Measurements from ENCODE around the gene CELSR1.

CELSR1 gene

DNA sequence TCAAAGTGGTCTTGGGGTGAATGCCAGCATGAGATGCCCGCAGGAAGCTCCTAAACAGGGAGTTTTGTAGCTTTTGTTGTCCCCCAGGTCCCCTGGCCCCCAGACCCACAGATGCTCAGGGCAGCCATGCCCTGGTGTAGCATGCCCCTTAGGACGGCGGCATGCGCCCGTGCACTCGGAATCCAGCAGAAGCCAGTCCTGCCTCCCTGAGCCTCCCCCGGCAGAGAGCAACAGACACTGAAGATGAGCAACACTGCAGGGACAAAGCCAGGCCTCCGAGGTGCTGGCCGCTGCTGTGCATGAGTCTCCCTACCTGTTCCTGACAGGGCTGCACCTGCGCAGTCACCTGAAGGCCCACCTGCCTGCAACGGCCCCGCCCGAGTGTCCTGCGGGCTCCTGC lies 142.8 kb downstream of the CELSR1 start:
- DNase-seq (ENCODE audit: low spot score) = no peak

DNA sequence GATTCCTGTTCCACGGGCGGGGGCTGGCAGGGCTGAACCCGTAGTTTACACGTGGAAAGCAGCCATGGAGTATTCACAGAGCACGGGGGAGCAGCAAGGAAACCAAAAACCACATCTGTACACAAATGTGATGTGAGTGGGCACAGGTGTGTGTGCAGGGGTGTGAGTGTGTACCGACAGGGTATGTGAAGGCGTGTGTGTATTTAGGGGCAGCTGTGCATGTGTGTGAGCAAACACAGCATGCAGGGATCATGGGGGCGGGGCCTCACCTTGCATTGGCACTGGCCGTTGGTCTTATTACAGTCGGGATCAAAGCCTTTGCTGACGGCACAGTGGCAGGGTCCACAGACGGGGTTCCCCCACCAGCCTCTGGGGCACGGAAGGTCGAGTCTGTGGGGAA lies 143.5 kb downstream of the CELSR1 start:
- no peak for DNase-seq (ENCODE audit: low spot score)

DNA sequence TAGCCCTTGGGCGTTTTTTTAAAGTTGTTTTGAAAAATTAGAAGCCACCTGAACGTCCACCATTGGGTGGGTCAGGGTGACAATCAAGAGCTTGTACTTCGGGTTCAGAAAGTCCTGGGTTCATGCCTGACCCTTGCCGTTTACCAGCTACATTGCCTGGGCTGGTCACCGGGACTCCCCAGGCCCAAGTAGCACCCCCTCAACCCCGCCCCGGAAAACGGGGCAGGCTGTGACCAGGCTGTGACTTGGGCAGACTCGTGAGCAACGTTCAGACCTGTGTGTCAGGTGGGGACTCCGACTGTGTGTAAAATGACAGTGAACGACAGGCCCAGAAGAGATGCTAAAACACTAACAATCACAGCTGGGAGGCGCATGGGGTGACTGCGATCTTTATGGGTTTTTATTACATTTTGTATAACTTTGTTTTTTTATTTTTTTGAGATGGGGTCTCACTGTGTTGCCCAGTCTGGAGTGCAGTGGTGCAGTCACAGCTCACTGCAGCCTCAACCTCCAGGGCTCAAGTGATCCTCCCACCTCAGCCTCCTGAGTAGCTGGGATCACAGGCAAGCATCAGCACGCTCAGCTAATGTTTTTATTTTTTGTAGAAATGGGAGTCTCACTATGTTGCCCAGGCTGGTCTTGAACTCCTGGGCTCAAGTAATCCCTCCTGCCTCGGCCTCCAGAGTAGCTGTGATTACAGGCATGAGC lies 145.1 kb downstream of the CELSR1 start:
- no peak for DNase-seq (ENCODE audit: low spot score)

DNA sequence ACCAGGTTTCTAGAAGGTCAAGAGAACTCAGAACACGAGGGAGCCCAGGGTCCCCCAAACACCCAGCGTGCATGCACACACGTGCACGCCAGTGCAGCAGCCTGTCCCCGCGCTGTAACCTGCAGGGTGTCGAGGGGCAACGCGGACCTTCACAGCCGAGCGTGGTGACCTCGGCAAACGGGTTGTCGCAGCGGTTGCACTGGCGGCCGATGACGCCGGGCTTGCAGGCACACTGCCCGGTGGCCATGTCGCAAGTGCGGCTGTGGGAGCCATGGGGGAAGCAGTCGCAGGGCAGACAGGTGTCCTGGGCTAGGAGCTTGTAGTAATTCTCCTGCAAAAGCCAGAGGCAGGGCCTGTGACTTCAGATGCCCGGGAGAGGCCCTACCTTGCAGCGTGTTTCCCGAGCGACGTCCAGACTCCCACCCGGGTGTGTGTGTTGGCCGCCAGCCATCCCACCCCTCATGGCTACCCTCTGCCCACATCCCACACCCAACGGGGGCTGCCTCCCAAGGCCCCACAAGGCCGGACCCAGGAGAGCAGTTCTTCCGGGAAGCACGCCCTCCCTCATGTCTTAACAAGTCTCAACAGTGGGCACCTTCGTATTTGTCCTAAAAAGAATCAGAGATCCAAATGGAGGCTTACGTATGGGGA lies 145.8 kb downstream of the CELSR1 start:
- no peak for DNase-seq (ENCODE audit: low spot score)

DNA sequence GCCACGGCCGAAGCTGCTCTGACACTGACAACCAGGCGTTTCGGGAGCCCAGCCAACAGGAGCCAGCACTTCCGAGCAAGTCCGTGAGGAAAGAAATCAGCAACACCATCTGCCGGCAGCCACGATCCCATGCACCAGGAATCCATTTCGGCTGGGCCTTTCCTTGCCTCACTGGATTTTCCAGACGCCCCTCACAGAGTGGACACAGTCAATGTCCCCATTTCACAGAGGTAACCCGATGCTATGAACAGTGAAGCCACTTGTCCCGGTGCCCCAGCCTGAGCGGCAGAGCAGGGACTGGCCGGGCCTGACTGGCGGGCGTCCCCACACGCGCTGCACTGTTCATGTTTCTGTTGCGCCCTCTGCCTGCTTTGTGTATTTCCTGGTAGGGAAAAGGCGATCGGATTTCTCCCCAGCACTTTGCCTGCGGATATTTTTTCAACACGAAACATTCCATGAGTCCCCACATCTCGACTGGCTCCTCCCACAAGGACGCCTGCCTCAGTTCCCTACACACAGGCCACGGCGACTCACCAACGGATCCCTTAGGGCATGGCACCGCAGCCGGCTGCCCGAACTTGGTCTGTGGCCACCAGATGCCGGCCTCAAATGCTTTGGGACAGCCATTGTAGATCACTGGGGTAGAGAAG lies 146.6 kb downstream of the CELSR1 start:
- no peak for DNase-seq (ENCODE audit: low spot score)

DNA sequence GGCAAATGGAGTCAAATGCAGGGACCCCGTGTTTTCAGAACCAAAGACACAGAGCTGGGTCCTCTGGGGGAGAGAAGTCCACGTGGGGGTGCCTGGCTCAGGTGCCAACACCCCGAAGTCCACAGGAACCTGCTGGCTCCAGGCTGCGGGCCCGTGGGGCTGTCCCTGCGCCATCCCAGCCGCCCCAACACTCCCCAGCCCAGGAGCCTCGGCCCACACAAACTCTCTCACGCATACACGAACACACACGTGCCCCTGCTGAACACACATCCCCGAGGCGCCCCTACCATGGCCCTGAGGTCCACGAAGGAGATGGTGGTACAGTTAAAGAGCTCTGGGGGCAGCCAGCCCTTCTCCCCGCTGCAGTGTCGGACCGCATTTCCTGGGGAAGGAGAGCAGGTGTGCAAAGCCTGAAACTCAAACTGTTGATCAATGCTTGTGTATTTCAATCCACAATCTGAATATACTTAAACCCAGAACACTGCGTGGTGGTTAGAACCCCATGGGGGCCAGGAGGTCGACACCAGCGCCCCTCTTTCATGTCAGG lies 147.2 kb downstream of the CELSR1 start:
- DNase-seq (ENCODE audit: low spot score) = no peak

DNA sequence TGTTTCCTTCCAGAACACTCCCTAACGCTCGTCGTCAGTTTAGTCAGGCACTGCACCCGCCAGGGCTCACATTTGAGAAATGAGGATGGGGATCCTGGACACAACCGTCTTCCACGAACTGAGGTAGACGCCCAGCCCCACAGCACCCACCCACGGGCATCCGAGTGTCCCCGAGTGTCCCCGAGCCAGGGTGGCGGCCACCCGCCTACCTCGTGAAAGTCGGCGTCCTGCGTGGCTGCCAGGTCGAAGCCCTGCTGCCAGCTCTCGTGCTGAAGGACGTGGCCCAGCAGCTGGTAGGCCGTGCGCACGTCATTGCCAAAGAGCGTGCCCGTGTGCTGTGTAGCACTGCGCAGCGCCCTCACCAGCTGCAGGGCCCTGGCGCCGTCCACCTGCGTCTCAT lies 148.3 kb downstream of the CELSR1 start:
- no peak for DNase-seq (ENCODE audit: low spot score)

DNA sequence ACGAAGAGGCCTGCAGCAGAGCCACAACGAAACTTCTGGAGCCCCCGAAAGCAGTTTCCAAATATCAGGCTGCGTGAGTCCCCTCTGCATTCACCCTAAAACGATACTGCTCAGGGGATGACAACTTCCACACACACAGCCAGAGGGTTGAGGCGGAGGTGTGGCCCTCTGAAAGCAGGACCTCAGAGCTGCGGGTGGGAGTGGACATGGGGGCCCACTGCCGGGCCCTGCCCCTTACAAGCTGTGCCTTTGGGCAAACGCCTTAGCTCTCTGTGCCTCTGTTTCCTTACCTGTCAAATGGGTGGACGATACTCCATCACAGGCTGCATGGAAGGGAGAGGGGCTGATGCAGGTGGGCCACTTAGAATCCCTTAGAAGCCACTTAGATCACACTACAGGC lies 148.8 kb downstream of the CELSR1 start:
- DNase-seq (ENCODE audit: low spot score) = no peak

DNA sequence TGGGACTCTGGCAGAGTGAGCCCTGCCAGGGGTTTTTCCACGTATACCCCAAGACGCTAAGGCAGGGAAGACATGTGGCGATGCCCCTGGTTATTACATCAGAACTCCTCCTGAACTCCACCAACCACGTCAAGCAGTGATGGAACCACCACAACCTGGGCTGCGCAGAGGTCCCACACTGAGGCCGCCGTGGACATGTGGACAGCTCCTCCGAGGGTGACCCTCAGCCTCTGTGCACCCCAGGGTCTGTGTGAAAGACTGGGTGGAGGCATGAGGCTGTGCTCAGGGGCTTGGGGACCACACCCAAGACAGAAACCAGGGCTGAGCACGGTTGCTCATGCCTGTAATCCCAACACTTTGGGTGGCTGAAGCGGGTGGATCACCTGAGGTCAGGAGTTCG lies 149.7 kb downstream of the CELSR1 start:
- no peak for DNase-seq (ENCODE audit: low spot score)

DNA sequence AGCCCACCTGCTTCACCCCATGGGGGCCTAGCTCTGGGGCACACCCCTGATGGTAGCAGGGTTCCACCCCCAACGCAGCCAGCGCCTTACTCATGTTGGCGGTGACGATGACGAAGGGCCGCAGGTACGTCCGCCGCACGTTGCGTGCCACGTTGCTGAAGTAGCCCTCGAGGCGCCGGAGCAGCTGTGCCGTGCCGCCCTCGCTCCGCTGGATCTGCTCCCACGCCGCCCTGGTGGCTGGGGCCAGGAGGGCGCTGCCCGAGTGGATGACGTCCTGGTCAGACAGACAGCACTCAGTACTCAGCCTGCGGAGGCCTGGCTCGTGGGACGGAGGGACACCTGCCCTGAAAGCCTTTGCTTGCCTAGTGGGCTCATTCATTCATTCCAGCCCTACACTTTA lies 151.1 kb downstream of the CELSR1 start:
- DNase-seq (ENCODE audit: low spot score) = no peak

DNA sequence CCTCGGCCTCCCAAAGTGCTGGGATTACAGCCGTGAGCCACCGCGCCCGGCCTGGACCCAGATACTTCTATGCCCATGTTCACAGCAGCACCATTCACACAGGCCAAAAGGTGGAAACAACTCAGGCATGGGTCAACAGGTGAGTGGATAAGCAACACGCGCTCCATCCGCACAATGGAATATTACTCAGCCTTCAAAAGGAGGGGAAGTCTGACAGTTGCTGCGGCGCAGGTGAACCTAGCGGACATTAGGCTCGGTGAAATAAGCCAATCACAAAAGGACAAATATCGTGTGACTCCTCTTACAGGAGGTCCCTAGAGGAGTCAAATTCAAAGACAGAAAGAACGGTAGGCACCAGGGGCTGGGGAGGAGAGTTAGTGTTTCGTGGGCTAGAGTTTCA lies 154.9 kb downstream of the CELSR1 start:
- DNase-seq (ENCODE audit: low spot score) = no peak

DNA sequence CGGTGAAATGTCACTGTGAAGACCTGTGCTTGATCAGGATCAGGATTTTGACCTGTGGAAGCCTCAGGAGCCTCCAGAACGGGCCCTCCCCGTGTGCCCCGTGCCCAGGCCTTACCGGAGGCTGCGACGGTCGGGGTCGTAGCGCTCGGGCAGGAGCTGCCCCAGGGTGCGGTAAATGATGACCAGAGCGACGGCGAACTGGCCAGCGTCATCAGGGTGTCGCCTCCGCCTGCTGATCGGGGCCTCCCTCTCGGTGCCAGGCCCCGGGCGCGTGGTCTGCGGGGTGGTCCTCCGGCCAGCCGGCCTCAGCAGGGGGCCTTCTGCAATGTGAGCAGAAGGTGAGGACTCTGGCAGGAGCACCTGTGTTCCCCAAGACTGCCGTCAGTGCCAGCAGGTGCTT lies 155.7 kb downstream of the CELSR1 start:
- no peak for DNase-seq (ENCODE audit: low spot score)

DNA sequence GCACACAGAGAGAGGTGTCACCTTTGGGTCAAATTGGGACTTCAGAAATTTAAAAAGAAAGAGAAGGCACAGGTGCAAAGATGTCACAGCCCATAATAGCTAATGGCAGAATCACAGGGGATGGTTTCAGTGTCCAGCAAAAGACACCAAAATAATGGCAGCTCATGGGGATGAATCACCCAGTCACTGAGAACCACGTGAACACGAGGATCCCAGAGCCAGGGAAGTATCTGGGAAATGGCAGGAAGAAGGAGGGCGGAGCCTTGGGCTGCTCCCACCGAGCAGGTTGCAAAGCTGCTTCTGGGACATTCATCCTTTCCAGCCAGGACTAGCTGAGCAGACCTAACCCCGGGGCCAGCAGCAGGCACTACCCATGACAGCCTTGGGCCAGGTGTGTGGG lies 156.3 kb downstream of the CELSR1 start:
- no peak for DNase-seq (ENCODE audit: low spot score)

DNA sequence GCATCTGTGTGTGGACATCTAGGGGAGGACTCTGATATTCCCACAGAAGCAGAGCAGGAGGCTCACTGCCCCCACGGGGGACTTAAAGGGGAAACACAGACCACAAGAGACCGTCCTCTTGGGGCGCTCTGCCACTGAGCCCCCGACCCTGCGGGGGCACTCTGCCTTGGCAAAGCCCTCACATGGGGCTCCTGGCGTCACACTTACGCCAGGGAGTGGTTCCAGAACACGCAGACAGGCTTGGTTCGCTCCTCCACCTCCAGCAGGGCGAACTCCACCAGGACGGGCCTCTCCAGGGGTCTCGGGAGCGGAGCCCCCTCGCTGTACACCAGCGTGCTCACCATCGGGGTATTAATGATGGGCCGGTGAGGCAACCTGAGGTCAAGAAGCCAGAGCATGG lies 156.8 kb downstream of the CELSR1 start:
- DNase-seq (ENCODE audit: low spot score) = no peak

DNA sequence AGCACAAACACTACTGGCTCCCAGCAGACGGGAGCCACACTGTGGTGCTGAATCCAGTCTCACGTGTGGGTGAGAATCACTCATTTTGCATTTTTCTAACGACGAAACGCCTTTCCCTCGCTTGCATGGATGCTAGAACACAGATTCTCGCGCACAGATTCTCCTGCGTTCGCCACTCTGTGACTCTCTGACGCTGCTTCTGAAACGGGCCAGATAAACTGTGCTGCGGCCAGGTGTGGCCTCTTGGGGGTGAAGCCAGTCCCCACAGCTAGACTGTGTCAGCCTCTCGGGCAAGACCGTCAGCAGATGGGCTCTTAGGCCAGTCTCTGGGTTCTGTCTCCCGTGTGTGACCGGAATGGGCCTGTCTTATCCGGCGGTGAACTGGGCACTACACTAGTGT lies 157.4 kb downstream of the CELSR1 start:
- no peak for DNase-seq (ENCODE audit: low spot score)

DNA sequence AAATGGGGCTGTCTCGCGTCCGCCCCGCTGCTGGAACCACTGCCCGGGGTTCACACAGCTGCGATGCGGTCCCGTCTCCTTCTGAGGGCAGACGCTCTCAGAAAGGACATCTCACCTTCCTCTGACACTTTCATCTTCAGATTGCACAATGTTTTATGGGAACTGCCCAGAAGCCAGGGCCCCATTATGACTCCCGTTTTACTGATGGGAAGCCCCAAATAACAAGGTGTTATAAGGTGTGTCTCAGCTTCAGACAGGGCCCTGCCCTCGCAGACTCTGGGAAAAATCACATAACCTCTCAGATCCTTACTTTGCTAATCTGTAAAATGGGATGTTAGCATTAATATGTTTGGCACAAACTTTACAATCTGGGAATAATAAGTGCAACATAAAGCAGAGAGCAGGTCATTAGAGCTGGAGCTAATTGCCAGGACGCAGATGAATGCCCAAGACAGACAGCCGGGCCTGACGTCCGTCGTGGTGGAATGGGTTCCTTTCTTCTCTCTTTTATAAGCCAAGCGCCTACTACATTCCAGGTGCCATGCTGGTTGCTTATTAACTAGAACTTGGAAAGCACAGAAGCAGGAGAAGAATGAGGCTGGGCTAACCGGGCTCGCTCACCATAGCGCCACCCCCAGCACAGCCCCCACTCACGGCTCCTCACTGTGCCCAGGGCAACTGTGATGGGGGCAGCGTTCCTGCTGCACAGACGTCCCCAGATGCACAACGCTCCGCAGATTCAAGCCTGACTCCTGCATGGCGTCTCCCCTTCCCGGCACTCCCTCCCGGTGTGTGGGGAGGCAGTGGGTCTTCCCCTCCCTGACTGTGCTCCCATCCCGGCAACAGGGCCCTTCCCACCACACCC lies 158.1 kb downstream of the CELSR1 start:
- DNase-seq (ENCODE audit: low spot score) = no peak

DNA sequence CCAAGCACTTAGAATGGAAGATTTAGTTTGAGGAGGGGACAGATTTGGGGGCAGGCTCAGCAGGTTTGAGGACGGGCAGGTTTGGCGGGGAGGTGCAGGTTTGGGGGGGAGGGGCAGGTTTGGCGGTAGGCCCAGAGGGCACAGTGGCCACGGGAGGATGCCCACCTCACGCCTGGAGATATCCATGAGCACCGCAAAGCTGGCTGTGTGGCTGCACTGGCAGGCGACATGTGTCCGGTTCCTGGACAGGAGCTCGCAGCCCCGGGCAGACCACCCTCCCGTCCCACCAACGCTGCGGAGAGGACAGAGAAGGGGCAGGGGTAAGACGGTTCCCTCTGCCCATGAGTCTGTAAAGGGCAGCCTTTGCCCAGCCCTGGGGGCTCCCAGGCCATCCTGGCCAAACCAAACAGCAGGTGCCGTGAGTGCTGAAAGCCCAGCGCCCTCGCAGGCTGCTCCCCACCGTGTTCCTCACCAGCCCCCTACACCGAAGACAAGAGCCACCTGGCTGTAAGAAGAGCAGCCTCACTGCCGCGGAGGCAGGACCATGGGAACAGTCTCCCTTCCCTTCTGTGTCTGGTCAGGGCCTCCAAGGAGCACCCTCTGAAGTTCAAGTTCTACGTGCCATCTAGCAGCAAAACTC lies 158.9 kb downstream of the CELSR1 start:
- no peak for DNase-seq (ENCODE audit: low spot score)

DNA sequence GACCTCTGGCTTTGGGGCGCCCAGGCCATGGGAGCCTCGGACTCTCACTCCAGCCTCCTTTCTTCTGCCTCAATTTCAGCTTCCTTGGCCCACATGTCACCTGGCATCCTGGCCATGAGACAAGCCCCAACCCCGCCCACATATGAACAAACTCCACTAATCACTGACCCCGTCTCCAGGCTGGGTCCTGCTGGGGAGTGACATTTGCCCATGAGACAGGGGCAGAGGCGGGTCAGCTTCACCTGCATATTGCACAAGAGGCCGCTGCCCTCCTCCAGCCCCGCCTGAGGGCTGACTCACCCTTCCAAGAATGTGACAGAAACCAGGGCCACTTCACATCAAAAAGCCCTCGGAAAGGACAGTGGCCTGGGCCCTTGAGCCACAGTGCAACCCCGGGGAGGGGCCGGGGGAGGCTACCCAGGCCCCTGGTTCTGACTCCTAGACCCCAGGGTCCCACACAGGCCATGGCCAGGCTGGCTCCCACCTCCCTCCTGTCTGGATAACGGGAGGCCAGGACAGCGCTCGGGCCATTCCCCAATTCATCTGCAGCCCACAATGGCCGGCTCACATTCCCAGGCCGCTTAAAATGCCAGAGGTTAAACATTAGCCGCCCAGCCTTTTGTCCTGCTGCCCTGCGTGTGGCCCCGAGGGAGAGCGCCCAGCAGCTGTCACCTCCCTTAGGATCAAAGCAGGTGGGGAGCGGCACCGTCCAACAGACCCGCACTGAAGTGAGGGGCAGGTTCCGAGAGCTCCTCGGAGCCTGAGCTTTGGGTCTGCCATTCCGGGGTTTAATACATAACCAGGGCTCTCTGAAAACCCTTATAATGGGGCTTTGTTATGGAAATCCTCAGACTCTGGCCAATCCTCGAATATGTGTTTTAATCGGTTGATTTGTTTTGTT lies 159.6 kb downstream of the CELSR1 start:
- DNase-seq (ENCODE audit: low spot score) = peak; percentile 35

DNA sequence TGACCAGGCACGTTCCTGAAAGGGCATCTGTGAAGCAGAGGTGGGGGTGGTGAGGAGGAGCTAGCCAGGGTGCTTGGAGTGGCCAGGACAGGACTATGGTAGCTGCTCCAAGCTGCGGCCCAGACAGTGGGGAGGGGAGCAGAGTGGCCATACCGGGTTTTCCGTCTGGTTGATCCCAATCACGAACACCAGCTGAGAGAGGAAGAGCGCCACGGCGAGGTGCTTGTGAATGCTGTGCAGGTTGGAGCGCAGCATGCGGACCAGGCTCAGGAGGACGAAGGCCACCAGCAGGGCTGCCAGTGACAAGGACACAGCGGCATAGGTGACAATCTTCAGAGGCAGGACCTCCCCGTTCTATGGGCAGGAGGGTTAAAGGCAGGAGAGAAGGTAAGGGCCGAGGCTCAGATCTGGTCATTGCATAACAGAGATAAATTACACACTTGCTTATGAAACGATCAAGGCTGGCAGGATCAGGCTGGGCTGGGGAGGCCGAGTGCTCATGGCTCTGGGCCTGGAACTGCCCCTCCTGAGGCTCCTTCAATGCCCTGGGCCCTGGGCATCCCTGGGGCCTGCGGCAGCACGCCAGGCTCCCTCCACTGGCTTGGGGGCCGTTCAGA lies 160.4 kb downstream of the CELSR1 start:
- DNase-seq (ENCODE audit: low spot score) = no peak

DNA sequence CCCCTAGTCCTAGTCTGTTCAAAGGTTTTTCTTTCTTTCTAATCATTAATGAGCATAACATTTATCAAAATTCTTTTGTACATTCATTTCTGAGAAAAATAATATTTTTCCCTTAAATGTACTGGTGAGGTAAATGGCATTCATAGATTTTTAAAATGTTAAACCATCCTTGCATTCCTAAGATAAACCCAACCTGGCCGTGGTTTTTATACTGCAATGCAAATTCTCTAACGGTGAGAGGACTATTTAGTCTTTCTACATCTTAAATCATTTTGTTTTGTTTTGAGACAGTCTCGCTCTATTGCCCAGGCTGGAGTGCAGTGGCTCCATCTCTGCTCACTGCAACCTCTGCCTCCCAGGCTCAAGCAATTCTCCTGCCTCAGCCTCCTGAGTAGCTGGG lies 161.3 kb downstream of the CELSR1 start:
- no peak for DNase-seq (ENCODE audit: low spot score)

All from COLO829 (cell line).